ENCODE data around the gene HNF1B. TPM values are rescaled to one million over a fixed set of nuclear protein-coding genes. Genes with fewer than 3 reads are reported as not detected.

The HNF1B gene
- total RNA-seq = not detected
- 0.07 TPM for total RNA-seq (2013)

DNA sequence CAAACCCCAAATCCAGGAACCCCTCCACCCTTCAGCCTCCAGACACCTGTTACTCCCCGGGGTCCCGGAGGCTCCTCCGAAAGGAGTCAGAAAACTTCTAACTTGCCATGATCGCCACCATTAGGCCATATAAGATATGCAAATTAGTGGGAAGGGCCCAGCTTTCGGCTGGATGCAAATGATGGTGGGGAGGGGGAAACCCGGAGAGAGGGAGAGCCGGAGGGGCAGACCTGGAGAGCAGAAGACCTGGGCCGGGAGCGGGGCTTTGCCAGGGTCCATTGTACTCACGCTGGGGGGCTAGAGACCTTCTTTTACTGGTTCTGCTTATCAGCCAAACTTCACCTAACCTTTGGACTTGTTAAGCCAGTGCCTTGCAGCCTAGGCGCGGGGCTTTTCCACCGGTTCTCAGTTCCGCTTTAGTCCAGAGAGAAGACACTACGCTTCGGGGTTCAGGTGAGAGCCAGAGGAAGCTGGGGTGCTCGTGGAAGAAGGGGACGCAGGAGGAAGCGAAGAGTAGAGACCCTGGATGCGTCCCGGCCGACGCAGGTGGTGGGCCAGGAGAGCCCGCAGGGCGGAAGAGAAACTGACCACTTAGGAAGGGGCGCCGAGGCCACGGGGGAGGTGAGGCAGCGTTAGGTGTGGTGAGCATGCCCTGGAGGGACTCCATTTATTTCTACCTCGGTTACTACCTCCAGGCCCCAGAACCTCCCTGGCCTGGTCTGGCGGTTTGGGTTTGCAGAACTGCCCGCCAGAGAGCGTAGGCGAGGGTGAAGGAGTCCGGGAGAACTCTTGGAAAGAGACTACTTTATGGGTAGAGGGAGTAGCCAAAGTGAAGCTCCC, at the start of gene HNF1B:
HNF1B (minus strand) TSS at position 99 of the 840 bp plus-strand sequence. CDS start 175 bp downstream, outside the sequence.
- peaks cover 63% of the 10 kb centered on the region for H3K27me3 ChIP-seq (ENCODE audit: control insufficient read depth, insufficient read depth, low read length)

GRCh38 chr17:37792787-37793186, 47.9 kb upstream of the HNF1B start:
- H3K36me3 Mint-ChIP-seq = no peaks in the 10 kb centered on the region
- intact Hi-C loops (cut with micrococcal nuclease) = loop anchor here (5.0 kb wide), 1 partner anchor 420 kb away; no protein-coding TSS in a partner anchor
- no peak overlapping the region for H3K4me3 Mint-ChIP-seq
- H3K4me3 ChIP-seq (ENCODE audit: low read length) = no peak overlapping the region
- H3K27me3 Mint-ChIP-seq (ENCODE audit: low read depth in 2 of 2) = peaks cover 19 to 35% of the 10 kb centered on the region in 2 donors
- TF ChIP-seq, protein P1, sequence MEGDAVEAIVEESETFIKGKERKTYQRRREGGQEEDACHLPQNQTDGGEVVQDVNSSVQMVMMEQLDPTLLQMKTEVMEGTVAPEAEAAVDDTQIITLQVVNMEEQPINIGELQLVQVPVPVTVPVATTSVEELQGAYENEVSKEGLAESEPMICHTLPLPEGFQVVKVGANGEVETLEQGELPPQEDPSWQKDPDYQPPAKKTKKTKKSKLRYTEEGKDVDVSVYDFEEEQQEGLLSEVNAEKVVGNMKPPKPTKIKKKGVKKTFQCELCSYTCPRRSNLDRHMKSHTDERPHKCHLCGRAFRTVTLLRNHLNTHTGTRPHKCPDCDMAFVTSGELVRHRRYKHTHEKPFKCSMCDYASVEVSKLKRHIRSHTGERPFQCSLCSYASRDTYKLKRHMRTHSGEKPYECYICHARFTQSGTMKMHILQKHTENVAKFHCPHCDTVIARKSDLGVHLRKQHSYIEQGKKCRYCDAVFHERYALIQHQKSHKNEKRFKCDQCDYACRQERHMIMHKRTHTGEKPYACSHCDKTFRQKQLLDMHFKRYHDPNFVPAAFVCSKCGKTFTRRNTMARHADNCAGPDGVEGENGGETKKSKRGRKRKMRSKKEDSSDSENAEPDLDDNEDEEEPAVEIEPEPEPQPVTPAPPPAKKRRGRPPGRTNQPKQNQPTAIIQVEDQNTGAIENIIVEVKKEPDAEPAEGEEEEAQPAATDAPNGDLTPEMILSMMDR (IDR thresholded peaks at IDR 0.05) = no peak
- no peaks in the 10 kb centered on the region for H3K4me1 Mint-ChIP-seq
- H3K27me3 ChIP-seq (ENCODE audit: control insufficient read depth, insufficient read depth, low read length) = peaks cover 11% of the 10 kb centered on the region
- no peaks in the 10 kb centered on the region for H3K36me3 ChIP-seq (ENCODE audit: control insufficient read depth, insufficient read depth, low read length)
- WGBS (ENCODE audit: insufficient coverage) = 69% methylated on average over 2 of the region's 2 CpGs
- H3K27ac Mint-ChIP-seq = no peak overlapping the region
- H3K4me1 ChIP-seq (ENCODE audit: control insufficient read depth, insufficient read depth, low read length) = no peaks in the 10 kb centered on the region
- H3K9me3 ChIP-seq (ENCODE audit: control insufficient read depth, insufficient read depth, low read length) = no peaks in the 10 kb centered on the region
- no peak for ATAC-seq
- no peaks in the 10 kb centered on the region for H3K9me3 Mint-ChIP-seq
- no peak overlapping the region for H3K27ac ChIP-seq (ENCODE audit: low read length)
- DNase-seq = no peak

More for the DNA sequence above, at the start of gene HNF1B:
- no peaks in the 10 kb centered on the region for H3K9me3 Mint-ChIP-seq
- Histone ChIP-seq H3K36me3 (ENCODE audit: control insufficient read depth, insufficient read depth, low read length) (no peaks in the 10 kb centered on the region), H3K27ac (ENCODE audit: low read length) (no peak within 1 kb of the TSS), H3K4me3 (ENCODE audit: low read length) (no peak within 1 kb of the TSS), H3K9me3 (ENCODE audit: control insufficient read depth, insufficient read depth, low read length) (no peaks in the 10 kb centered on the region), H3K4me1 (ENCODE audit: control insufficient read depth, insufficient read depth, low read length) (peaks cover 38% of the 10 kb centered on the region)
- no peak within 1 kb of the TSS for H3K27ac Mint-ChIP-seq
- TF ChIP-seq, protein P1 (IDR thresholded peaks at IDR 0.05) = no peak
- H3K4me3 Mint-ChIP-seq = no peak within 1 kb of the TSS
- intact Hi-C loops (cut with micrococcal nuclease) = no loop called here
- WGBS (ENCODE audit: insufficient coverage) = 7% methylated on average over 32 of the region's 35 CpGs
- peak in 1 of 2 donors; percentile 25 for DNase-seq
- no peak for ATAC-seq
- H3K27me3 Mint-ChIP-seq (ENCODE audit: low read depth in 2 of 2) = peaks cover 47 to 68% of the 10 kb centered on the region in 2 donors
- H3K36me3 Mint-ChIP-seq = no peaks in the 10 kb centered on the region
- peaks cover 6 to 20% of the 10 kb centered on the region in 2 donors for H3K4me1 Mint-ChIP-seq

DNA sequence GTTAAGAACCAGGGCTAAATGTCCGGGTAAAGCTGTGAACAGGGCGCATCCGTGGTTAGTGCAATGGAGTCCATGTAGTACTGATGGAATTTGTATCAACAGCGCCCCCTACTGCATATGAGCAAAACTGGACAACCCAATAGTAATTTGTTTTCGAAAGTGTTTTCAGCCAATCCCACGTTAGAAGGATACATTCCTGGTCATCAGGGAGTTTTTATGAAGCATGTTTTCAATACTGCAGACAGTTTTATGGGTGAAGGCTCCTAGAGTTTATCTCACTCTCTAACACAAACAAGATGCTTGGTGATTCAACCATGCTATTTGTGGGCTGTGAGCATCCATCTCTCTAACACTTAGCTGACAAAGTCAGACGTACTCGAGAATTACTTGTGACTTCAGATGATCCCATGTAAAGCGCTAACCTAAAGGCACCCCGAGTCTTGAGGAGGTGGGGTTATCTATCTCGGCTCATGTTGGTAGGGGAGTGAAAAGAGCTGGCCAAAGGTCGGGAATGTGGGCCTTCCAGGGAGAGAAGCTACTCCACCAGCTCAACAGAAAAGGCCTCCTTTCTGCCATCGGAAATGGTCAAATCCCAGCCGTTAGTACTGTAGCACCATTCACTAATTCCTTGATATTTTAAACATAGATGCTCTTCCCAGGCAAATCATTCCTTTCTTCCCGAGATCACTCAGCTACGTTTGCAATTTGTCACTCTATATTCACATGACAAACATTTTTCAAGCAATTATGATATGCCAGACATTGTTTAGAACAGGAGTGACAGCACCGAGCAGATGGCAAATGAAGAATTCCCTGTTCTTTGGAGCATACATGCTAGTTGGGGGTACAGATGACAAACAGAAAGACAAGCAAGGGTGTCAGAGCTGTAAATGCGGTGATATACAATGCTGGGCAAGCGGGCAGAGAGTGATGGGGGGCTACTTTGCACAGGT, 46.9 kb upstream of the HNF1B start:
- no peak overlapping the region for H3K4me3 Mint-ChIP-seq
- no peaks in the 10 kb centered on the region for H3K4me1 Mint-ChIP-seq
- H3K4me3 ChIP-seq (ENCODE audit: low read length) = no peak overlapping the region
- TF ChIP-seq, protein P1 (IDR thresholded peaks at IDR 0.05) = peak; percentile 50
- no peaks in the 10 kb centered on the region for H3K36me3 ChIP-seq (ENCODE audit: control insufficient read depth, insufficient read depth, low read length)
- intact Hi-C loops (cut with micrococcal nuclease) = loop anchor here (1.0 to 5.0 kb wide), 2 partner anchors 90 to 419 kb away; no protein-coding TSS in a partner anchor
- 70% methylated on average over 17 of the region's 19 CpGs for WGBS (ENCODE audit: insufficient coverage)
- H3K9me3 ChIP-seq (ENCODE audit: control insufficient read depth, insufficient read depth, low read length) = no peaks in the 10 kb centered on the region
- peaks cover 19 to 32% of the 10 kb centered on the region in 2 donors for H3K27me3 Mint-ChIP-seq (ENCODE audit: low read depth in 2 of 2)
- no peaks in the 10 kb centered on the region for H3K4me1 ChIP-seq (ENCODE audit: control insufficient read depth, insufficient read depth, low read length)
- peak in 1 of 2 donors; percentile 70 for DNase-seq
- no peak overlapping the region for H3K27ac ChIP-seq (ENCODE audit: low read length)
- peak in 2 of 3 donors; percentile 44 to 66 for ATAC-seq
- H3K9me3 Mint-ChIP-seq = no peaks in the 10 kb centered on the region
- no peak overlapping the region for H3K27ac Mint-ChIP-seq
- peaks cover 11% of the 10 kb centered on the region for H3K27me3 ChIP-seq (ENCODE audit: control insufficient read depth, insufficient read depth, low read length)
- no peaks in the 10 kb centered on the region for H3K36me3 Mint-ChIP-seq

Measured in natural killer cell (primary cell).